ENCODE measurements around the gene BRMS1L.

BRMS1L gene

DNA sequence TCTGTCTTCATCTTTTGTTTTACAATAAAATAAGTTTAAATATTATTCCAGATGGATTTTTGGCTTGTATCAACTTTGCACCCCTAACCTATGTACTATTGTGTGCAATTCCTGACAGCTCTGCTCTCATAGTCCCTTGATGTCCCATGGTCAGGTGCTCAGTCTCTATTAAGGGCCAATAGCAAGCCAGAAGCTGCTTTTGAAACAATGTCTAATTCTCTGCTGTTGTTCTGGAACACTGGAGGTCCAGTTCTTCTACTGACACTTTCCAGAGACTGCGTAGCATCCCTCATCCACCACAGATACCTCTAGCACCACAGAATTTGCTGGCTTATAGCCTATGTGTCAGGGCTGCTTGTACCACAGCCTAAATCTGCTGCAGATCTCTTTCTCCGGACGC lies 74.6 kb downstream of the BRMS1L start:
- no peaks in the 10 kb centered on the region for H3K4me1 ChIP-seq
- no peak overlapping the region for H3K4me3 ChIP-seq
- H3K36me3 ChIP-seq (replicated peaks): no peaks in the 10 kb centered on the region
- H3K9me3 ChIP-seq: peaks cover 2% of the 10 kb centered on the region; the same call in 1 of the 2 replicates
- in situ Hi-C loops (cut with MboI; ENCODE audit: low sequenced_read_pairs): no loop called here
- no peak for DNase-seq (ENCODE audit: low spot score in 2 of 2)
- H3K27me3 ChIP-seq (ENCODE audit: low read depth): no peaks in the 10 kb centered on the region; the same call in 1 of the 2 replicates

- Histone ChIP-seq H3K36me3 (replicated peaks) (no peaks in the 10 kb centered on the region), H3K27me3 (ENCODE audit: low read depth) (no peaks in the 10 kb centered on the region), H3K9me3 (no peaks in the 10 kb centered on the region), H3K4me3 (no peak overlapping the region), H3K4me1 (no peaks in the 10 kb centered on the region)
- no peak for DNase-seq (ENCODE audit: low spot score in 2 of 2)
- in situ Hi-C loops (cut with MboI; ENCODE audit: low sequenced_read_pairs): no loop called here
Measured at GRCh38 chr14:35909665-35910064, 83.5 kb downstream of the BRMS1L start.

DNA sequence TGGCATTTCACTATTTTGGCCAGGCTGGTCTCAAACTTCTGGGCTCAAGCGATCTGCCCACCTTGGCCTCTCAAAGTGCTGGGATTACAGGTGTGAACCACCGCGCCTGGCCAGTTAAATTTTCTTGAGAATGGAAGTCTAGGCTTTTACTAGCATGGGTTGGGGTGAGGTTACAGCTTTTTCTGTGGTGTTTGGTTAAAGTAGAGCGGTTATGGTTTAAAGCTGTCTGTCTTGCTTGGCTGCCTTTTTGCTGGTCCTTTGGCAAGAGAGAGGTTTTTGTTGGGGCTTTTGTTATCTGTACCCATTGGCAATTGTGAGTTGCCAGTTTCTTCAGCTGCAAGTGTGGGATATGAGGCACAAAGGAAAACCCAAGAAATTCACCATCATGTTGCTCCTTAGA lies 84.1 kb downstream of the BRMS1L start:
- in situ Hi-C loops (cut with MboI; ENCODE audit: low sequenced_read_pairs): no loop called here
- Histone ChIP-seq H3K27me3 (ENCODE audit: low read depth) (no peaks in the 10 kb centered on the region), H3K4me1 (no peaks in the 10 kb centered on the region), H3K9me3 (no peaks in the 10 kb centered on the region), H3K36me3 (replicated peaks) (no peaks in the 10 kb centered on the region), H3K4me3 (no peak overlapping the region)
- no peak for DNase-seq (ENCODE audit: low spot score in 2 of 2)

- H3K9me3 ChIP-seq: no peaks in the 10 kb centered on the region
- no peak for DNase-seq (ENCODE audit: low spot score in 2 of 2)
- no peaks in the 10 kb centered on the region for H3K27me3 ChIP-seq (ENCODE audit: low read depth)
- in situ Hi-C loops (cut with MboI; ENCODE audit: low sequenced_read_pairs): no loop called here
- no peak overlapping the region for H3K4me3 ChIP-seq
- no peaks in the 10 kb centered on the region for H3K4me1 ChIP-seq
- no peaks in the 10 kb centered on the region for H3K36me3 ChIP-seq (replicated peaks)
Measured at GRCh38 chr14:35911097-35911496, 85.0 kb downstream of the BRMS1L start.

- in situ Hi-C loops (cut with MboI; ENCODE audit: low sequenced_read_pairs): no loop called here
- H3K4me1 ChIP-seq: no peaks in the 10 kb centered on the region
- no peak for DNase-seq (ENCODE audit: low spot score in 2 of 2)
- H3K27me3 ChIP-seq (ENCODE audit: low read depth): no peaks in the 10 kb centered on the region
- no peak overlapping the region for H3K4me3 ChIP-seq
- no peaks in the 10 kb centered on the region for H3K9me3 ChIP-seq
- H3K36me3 ChIP-seq (replicated peaks): no peaks in the 10 kb centered on the region
Measured at GRCh38 chr14:35915185-35915584, 89.0 kb downstream of the BRMS1L start.

- Histone ChIP-seq H3K4me1 (no peaks in the 10 kb centered on the region), H3K27me3 (ENCODE audit: low read depth) (no peaks in the 10 kb centered on the region), H3K4me3 (no peak overlapping the region), H3K9me3 (no peaks in the 10 kb centered on the region), H3K36me3 (replicated peaks) (no peaks in the 10 kb centered on the region)
- in situ Hi-C loops (cut with MboI; ENCODE audit: low sequenced_read_pairs): no loop called here
- no peak for DNase-seq (ENCODE audit: low spot score in 2 of 2)
Measured at GRCh38 chr14:35915775-35916174, 89.6 kb downstream of the BRMS1L start.

Measured in HAP-1 (cell line).